H9 (cell line): ENCODE data around the gene RASGRP4. TPM values are rescaled to one million over a fixed set of nuclear protein-coding genes. Genes with fewer than 3 reads are reported as not detected.
"Not testable (repeated sequence)": the region's sequence is repeated elsewhere in the genome, so short reads cannot be mapped to it uniquely, and the experiment has no call there.

Source experiments
- DNase-seq: peaks from one replicate; pipeline ENCODE4 v3.0.0-alpha.2; 2017
- H2AFZ ChIP-seq: one replicate; pipeline ENCODE4 v1.6.1; 2013; ENCODE audit warnings: mild to moderate bottlenecking, low read length, control low read depth, moderate library complexity
- H2AK5ac ChIP-seq: 2 replicates; pipeline ENCODE4 v1.6.1; 2013; ENCODE audit warnings: low read length, control low read depth, mixed read lengths; ENCODE audit not compliant: insufficient read length
- H2BK120ac ChIP-seq: one replicate; pipeline ENCODE4 v1.6.1; 2013; ENCODE audit warnings: low read depth, mild to moderate bottlenecking, low read length, control low read depth, inconsistent platforms; ENCODE audit not compliant: poor library complexity, severe bottlenecking
- H2BK12ac ChIP-seq: 2 replicates; pipeline ENCODE4 v1.6.1; 2013; ENCODE audit warnings: low read length, control low read depth, mixed read lengths, low read depth; ENCODE audit not compliant: insufficient read length
- H2BK15ac ChIP-seq: 2 replicates; pipeline ENCODE4 v1.6.1; 2013; ENCODE audit warnings: low read depth, low read length, control low read depth
- H2BK20ac ChIP-seq: one replicate; pipeline ENCODE4 v1.6.1; 2013; ENCODE audit warnings: low read depth, mild to moderate bottlenecking, low read length, control low read depth, inconsistent platforms; ENCODE audit not compliant: poor library complexity, severe bottlenecking
- H2BK5ac ChIP-seq: 2 replicates; pipeline ENCODE4 v1.6.1; 2013; ENCODE audit warnings: low read length, control low read depth, mixed read lengths; ENCODE audit not compliant: insufficient read length
- H3K14ac ChIP-seq: 2 replicates; pipeline ENCODE4 v1.6.1; 2013; ENCODE audit warnings: low read length, control low read depth; ENCODE audit not compliant: insufficient read depth
- H3K18ac ChIP-seq: 2 replicates; pipeline ENCODE4 v1.6.1; 2013; ENCODE audit warnings: low read depth, mild to moderate bottlenecking, mixed read lengths, low read length, control low read depth; ENCODE audit not compliant: insufficient read length
- H3K23ac ChIP-seq: 2 replicates; pipeline ENCODE4 v1.6.1; 2013; ENCODE audit warnings: low read length, control low read depth, mixed read lengths, low read depth; ENCODE audit not compliant: insufficient read length
- H3K23me2 ChIP-seq: 2 replicates; pipeline ENCODE4 v1.6.1; 2013; ENCODE audit warnings: low read depth, mild to moderate bottlenecking, mixed read lengths, low read length, control low read depth; ENCODE audit not compliant: insufficient read length, poor library complexity, severe bottlenecking
- H3K27ac ChIP-seq: 2 replicates; pipeline ENCODE4 v1.5.1; 2013; ENCODE audit warnings: low read length, control low read depth, mixed read lengths, low read depth; ENCODE audit not compliant: insufficient read length
- H3K27me3 ChIP-seq: 2 replicates; pipeline ENCODE4 v1.6.1; 2013; ENCODE audit warnings: low read length, control low read depth, inconsistent platforms; ENCODE audit not compliant: insufficient read depth
- H3K4ac ChIP-seq: 2 replicates; pipeline ENCODE4 v1.6.1; 2013; ENCODE audit warnings: low read depth, mild to moderate bottlenecking, control low read depth, inconsistent platforms, low read length, moderate library complexity
- H3K4me1 ChIP-seq: 2 replicates; pipeline ENCODE4 v1.6.1; 2013; ENCODE audit warnings: low read length, control low read depth, inconsistent platforms; ENCODE audit not compliant: insufficient read depth
- H3K4me2 ChIP-seq: 2 replicates; pipeline ENCODE4 v1.6.1; 2013; ENCODE audit warnings: low read length, control low read depth, mixed read lengths; ENCODE audit not compliant: insufficient read length, insufficient read depth
- H3K56ac ChIP-seq: 2 replicates; pipeline ENCODE4 v1.6.1; 2013; ENCODE audit warnings: low read depth, mild to moderate bottlenecking, mixed read lengths, low read length, control low read depth; ENCODE audit not compliant: insufficient read length
- H3K79me1 ChIP-seq: 2 replicates; pipeline ENCODE4 v1.6.1; 2013; ENCODE audit warnings: low read depth, mild to moderate bottlenecking, moderate library complexity, low read length, control low read depth, inconsistent platforms; ENCODE audit not compliant: insufficient read depth, poor library complexity, severe bottlenecking
- H3K79me2 ChIP-seq: 2 replicates; pipeline ENCODE4 v1.6.1; 2013; ENCODE audit warnings: low read length, control low read depth, inconsistent platforms; ENCODE audit not compliant: insufficient read depth
- H3K9ac ChIP-seq: 2 replicates; pipeline ENCODE4 v1.6.1; 2013; ENCODE audit warnings: low read length, control low read depth, mixed read lengths; ENCODE audit not compliant: insufficient read length; ENCODE audit errors: extremely low read depth
- H3K9me3 ChIP-seq: one replicate; pipeline ENCODE4 v1.6.1; 2013; ENCODE audit warnings: low read depth, low read length, inconsistent platforms; ENCODE audit not compliant: control insufficient read depth
- H3T11ph ChIP-seq: one replicate; pipeline ENCODE4 v1.6.1; 2013; ENCODE audit warnings: mild to moderate bottlenecking, low read length, control low read depth, inconsistent platforms
- H4K20me1 ChIP-seq: one replicate; pipeline ENCODE4 v1.6.1; 2013; ENCODE audit not compliant: control insufficient read depth, insufficient read length, insufficient read depth
- H4K5ac ChIP-seq: 2 replicates; pipeline ENCODE4 v1.6.1; 2013; ENCODE audit warnings: low read depth, mild to moderate bottlenecking, mixed read lengths, low read length, control low read depth; ENCODE audit not compliant: insufficient read length
- H4K8ac ChIP-seq: replicated peaks from 2 replicates; pipeline ENCODE4 v1.6.1; 2013; ENCODE audit warnings: low read length, control low read depth, mixed read lengths, low read depth; ENCODE audit not compliant: insufficient read length
- H4K91ac ChIP-seq: 2 replicates; pipeline ENCODE4 v1.6.1; 2013; ENCODE audit warnings: low read depth, mild to moderate bottlenecking, moderate library complexity, mixed read lengths, low read length, control low read depth; ENCODE audit not compliant: insufficient read length
- H3K27ac Mint-ChIP-seq, 3 experiments: 2 replicates in 2 of 3; 3 replicates in 1 of 3; pipeline ENCODE4 v1.8.0; 2020 to 2021; ENCODE audit warnings: mixed read lengths in 3 of 3, mild to moderate bottlenecking in 1 of 3, moderate library complexity in 1 of 3
- H3K27me3 Mint-ChIP-seq: 2 replicates; pipeline ENCODE4 v1.8.0; 2021; ENCODE audit warnings: low read depth, mild to moderate bottlenecking, moderate library complexity, mixed read lengths
- H3K36me3 Mint-ChIP-seq, 3 experiments: 2 replicates in 2 of 3; 3 replicates in 1 of 3; pipeline ENCODE4 v1.8.0; 2020 to 2021; ENCODE audit warnings: low read depth in 3 of 3, mixed read lengths in 3 of 3; ENCODE audit not compliant: insufficient read depth in 1 of 3
- H3K4me1 Mint-ChIP-seq, 2 experiments: 2 replicates each; pipeline ENCODE4 v1.8.0; 2020; ENCODE audit warnings: mixed read lengths in 2 of 2
- H3K4me3 Mint-ChIP-seq, 2 experiments: 2 replicates in 1 of 2; 3 replicates in 1 of 2; pipeline ENCODE4 v1.8.0; 2020 to 2021; ENCODE audit warnings: mild to moderate bottlenecking in 2 of 2, mixed read lengths in 2 of 2, moderate library complexity in 1 of 2
- H3K9me3 Mint-ChIP-seq, 2 experiments: 2 replicates in 1 of 2; 3 replicates in 1 of 2; pipeline ENCODE4 v1.8.0; 2020; ENCODE audit warnings: mild to moderate bottlenecking in 2 of 2, mixed read lengths in 2 of 2, moderate library complexity in 1 of 2
- CTCF ChIP-seq: fragments of 200-600 bp; sonication (generic); conservative IDR thresholded peaks from 3 replicates; pipeline ENCODE4 v1.8.0; 2021; ENCODE audit warnings: antibody characterized with exemption, mild to moderate bottlenecking
- WGBS: extraction: QIAGEN DNeasy Blood & Tissue Kit; methylation state at CpG from one replicate; pipeline ENCODE4 v1.1.7; 2013; ENCODE audit warnings: missing lambda C conversion rate, low lambda C conversion rate, mixed read lengths; ENCODE audit not compliant: insufficient read length; ENCODE audit errors: extremely low coverage; 5-methylcytosine and 5-hydroxymethylcytosine counted together
- total RNA-seq: library from RNA; stranded (reverse); gene quantifications from 2 replicates; pipeline ENCODE4 v1.2.1, GENCODE V29; 2021

RASGRP4 gene
- total RNA-seq, 1 experiment from 2014 or later: 0.28 TPM

GRCh38 chr19:38367041-38367440 is 59.0 kb downstream of the RASGRP4 start:
- H3K4me1 ChIP-seq: no peaks in the 10 kb centered on the region
- H3K4me1 Mint-ChIP-seq: peaks cover 5 to 6% of the 10 kb centered on the region in 2 experiments; a peak in 3 of 4 replicates
- H2BK15ac ChIP-seq: no peak overlapping the region
- no peak for TF ChIP-seq CTCF
- H3K79me1 ChIP-seq: no peaks in the 10 kb centered on the region
- H2AFZ ChIP-seq: no peak overlapping the region
- H2AK5ac ChIP-seq: no peak overlapping the region
- H2BK120ac ChIP-seq: no peak overlapping the region
- no peak overlapping the region for H3K18ac ChIP-seq
- WGBS: no CpG with 5 or more reads among the region's 12 CpGs
- H3K4me3 Mint-ChIP-seq: no peak overlapping the region
- H3K9me3 ChIP-seq: no peaks in the 10 kb centered on the region
- H4K20me1 ChIP-seq: no peaks in the 10 kb centered on the region
- H3K4me2 ChIP-seq: no peak overlapping the region
- H4K5ac ChIP-seq: no peak overlapping the region
- no peak overlapping the region for H3K56ac ChIP-seq
- H2BK12ac ChIP-seq: no peak overlapping the region
- H3K9me3 Mint-ChIP-seq: peaks cover 4 to 8% of the 10 kb centered on the region in 2 experiments; a peak in 2 of 5 replicates
- no peak for DNase-seq
- H3K27ac Mint-ChIP-seq: no peak overlapping the region
- H3K27me3 Mint-ChIP-seq: peaks cover 57% of the 10 kb centered on the region
- no peaks in the 10 kb centered on the region for H3K23me2 ChIP-seq
- no peak overlapping the region for H3K27ac ChIP-seq
- H3K23ac ChIP-seq: no peak overlapping the region
- H2BK20ac ChIP-seq: no peak overlapping the region
- H4K91ac ChIP-seq: no peak overlapping the region
- H3K9ac ChIP-seq: no peak overlapping the region
- no peaks in the 10 kb centered on the region for H3K79me2 ChIP-seq
- no peak overlapping the region for H2BK5ac ChIP-seq
- no peaks in the 10 kb centered on the region for H3K27me3 ChIP-seq
- H3K36me3 Mint-ChIP-seq: peaks cover 0 to 4% (median 0%) of the 10 kb centered on the region in 3 experiments; a peak in 2 of 7 replicates
- H3K4ac ChIP-seq: no peak overlapping the region
- H4K8ac ChIP-seq: no peak overlapping the region
- H3T11ph ChIP-seq: no peak overlapping the region
- H3K14ac ChIP-seq: no peak overlapping the region

GRCh38 chr19:38362946-38363688 is 62.9 kb downstream of the RASGRP4 start:
- H3K18ac ChIP-seq, H2BK20ac ChIP-seq, H2BK15ac ChIP-seq, H3K9me3 Mint-ChIP-seq, H3K56ac ChIP-seq, H3K9ac ChIP-seq, H3K23ac ChIP-seq, H2BK120ac ChIP-seq, H3K27ac ChIP-seq, H3K23me2 ChIP-seq, H3T11ph ChIP-seq, H3K36me3 Mint-ChIP-seq, H3K14ac ChIP-seq, H4K20me1 ChIP-seq, H4K8ac ChIP-seq, H3K4me1 ChIP-seq, H3K4ac ChIP-seq, H2AK5ac ChIP-seq, H3K79me2 ChIP-seq, H4K91ac ChIP-seq, H2BK5ac ChIP-seq, H3K27ac Mint-ChIP-seq, H3K79me1 ChIP-seq, DNase-seq, H3K9me3 ChIP-seq, H2AFZ ChIP-seq, H4K5ac ChIP-seq, H2BK12ac ChIP-seq: not testable (repeated sequence)
- Mint-ChIP-seq H3K4me1 (peaks cover 13 to 19% of the 10 kb centered on the region in 2 experiments), H3K27me3 (peaks cover 65% of the 10 kb centered on the region), H3K4me3 (peak overlapping the region; percentile 67 to 83; a peak in 4 of 5 replicates)
- no CpG with 5 or more reads among the region's 16 CpGs for WGBS
- H3K27me3 ChIP-seq: peaks cover 14% of the 10 kb centered on the region; the same call in 1 of the 2 replicates
- peak overlapping the region; percentile 69 for H3K4me2 ChIP-seq
